ENCODE data around the gene MDFIC2. TPM values are rescaled to one million over a fixed set of nuclear protein-coding genes. Genes with fewer than 3 reads are reported as not detected.

MDFIC2 gene
- total RNA-seq, 1 donor from 2014 or later, result not detected

DNA sequence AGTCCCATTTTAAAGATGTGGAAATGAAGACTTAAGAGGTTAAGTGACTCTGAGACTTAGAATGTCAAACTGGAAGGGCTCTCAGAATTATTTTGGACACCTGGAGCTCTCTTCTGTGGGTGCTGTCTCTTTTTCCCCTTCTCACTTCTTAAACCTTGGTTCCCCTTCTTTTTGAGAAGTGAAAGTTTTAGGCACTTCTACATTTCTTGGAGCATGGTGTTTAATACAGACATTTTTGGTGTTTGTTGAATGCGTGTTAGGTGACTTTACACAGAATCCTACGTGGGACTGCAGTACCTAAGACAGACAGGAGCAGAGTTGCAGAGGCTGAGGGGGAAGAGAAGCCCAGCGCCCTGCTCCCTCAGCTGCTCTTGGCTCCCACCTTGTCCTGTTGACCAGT, 133.3 kb downstream of the MDFIC2 start:
- no peak for DNase-seq

GRCh38 chr3:70177881-70178645, 134.4 kb downstream of the MDFIC2 start:
- no peak for DNase-seq

DNA sequence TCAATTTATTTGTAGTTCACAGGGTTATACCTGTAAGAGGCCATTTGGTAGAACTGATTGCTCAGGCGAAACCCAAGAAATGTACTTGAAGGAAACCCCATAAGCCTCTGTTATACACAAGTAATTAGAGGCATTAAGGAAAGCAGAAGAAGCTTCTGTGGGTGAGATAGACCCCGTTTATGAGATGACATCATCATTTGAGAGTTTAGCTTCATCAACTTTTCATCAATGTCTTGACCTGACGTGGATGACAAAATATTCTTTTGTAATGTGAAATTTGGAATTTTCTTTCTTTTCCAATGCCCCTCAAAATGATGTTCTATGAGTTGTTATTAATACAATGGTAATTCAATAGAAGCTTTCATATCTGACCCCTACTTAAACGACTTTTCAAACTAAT, 136.2 kb downstream of the MDFIC2 start:
- DNase-seq, result no peak

GRCh38 chr3:70156808-70157207, 155.6 kb downstream of the MDFIC2 start:
- DNase-seq, result no peak

GRCh38 chr3:70150599-70150998, 161.8 kb downstream of the MDFIC2 start:
- DNase-seq, result no peak

DNA sequence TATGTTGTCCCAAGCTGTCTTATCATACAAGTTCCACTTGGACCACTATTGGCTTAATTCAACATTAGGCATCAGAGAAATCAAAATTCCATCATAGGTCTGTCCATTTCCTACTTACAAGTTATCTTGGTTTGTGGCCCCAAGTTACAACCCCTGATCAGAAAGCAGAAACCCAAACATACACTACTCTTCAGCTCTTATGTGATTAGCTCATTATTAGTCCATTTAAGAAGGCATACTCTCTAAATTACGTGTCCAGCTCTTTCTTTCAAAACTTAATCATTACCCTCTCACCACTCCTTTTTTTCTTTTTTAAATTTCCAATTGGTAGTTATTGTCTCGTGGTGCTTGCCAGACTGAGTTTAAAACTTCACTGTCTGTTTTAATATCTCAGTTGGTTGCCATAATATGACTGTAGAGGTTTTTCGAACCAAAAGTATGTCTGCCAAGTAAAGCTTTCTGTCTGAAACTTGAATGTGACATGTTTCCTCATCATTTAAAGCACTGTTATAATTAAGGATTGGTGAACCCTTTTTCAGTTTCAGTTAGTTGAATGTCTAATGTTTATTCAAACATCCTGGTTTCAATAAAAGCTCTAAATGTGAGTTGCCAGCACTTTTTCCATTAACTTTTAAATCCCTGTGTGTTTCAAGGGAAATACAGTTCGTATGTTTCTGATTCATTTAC, 162.6 kb downstream of the MDFIC2 start:
- no peak for DNase-seq

Data from dermis blood vessel endothelial cell (primary cell).